SU-DHL-6 (cell line): ENCODE measurements around the gene SMTN.

ENCODE experiments used
- CTCF ChIP-seq: fragments of 200-600 bp; sonication (generic); IDR thresholded peaks from one replicate; pipeline ENCODE4 v1.5.1; 2017; ENCODE audit warnings: antibody characterized with exemption, mild to moderate bottlenecking, low read length, moderate library complexity; ENCODE audit not compliant: insufficient read depth, poor library complexity, severe bottlenecking
- EZH2phosphoT487 ChIP-seq: fragments of 200-600 bp; sonication (generic), shearing (Covaris generic); conservative IDR thresholded peaks from 2 replicates; pipeline ENCODE4 v1.6.1; 2018; ENCODE audit warnings: mild to moderate bottlenecking, antibody characterized with exemption, low read length, moderate library complexity, mixed read lengths

- TF ChIP-seq CTCF (no peak), EZH2phosphoT487 (no peak)
These were observed 61.2 kb downstream of the SMTN start for GRCh38 chr22:31142285-31142684.
